GM12801 (cell line): ENCODE results near the gene FMN1.

Experiments
- CTCF ChIP-seq: IDR thresholded peaks from one replicate; pipeline ENCODE4 v1.5.1; 2011; ENCODE audit warnings: control low read depth; ENCODE audit not compliant: insufficient read length; ENCODE audit errors: extremely low read depth

The FMN1 gene

GRCh38 chr15:32852771-32853170, 341.7 kb downstream of the FMN1 start:
- TF ChIP-seq CTCF = no peak

GRCh38 chr15:32852017-32852416, 342.5 kb downstream of the FMN1 start:
- no peak for TF ChIP-seq CTCF

- TF ChIP-seq CTCF = no peak
Measured at GRCh38 chr15:32851572-32851971, 342.9 kb downstream of the FMN1 start.

- TF ChIP-seq CTCF = no peak
Measured at GRCh38 chr15:32849769-32850668, 344.5 kb downstream of the FMN1 start.

- no peak for TF ChIP-seq CTCF
Measured at GRCh38 chr15:32844118-32844711, 350.3 kb downstream of the FMN1 start.

GRCh38 chr15:32843219-32843815, 351.2 kb downstream of the FMN1 start:
- TF ChIP-seq CTCF = no peak

GRCh38 chr15:32842081-32842480, 352.4 kb downstream of the FMN1 start:
- no peak for TF ChIP-seq CTCF
